IMR-90 (cell line): ENCODE data around the gene PRLR. TPM values are rescaled to one million over a fixed set of nuclear protein-coding genes. Genes with fewer than 3 reads are reported as not detected.

ENCODE experiments used
- ATAC-seq: fragments of 200-7000 bp; cut with Tn5 transposase; 2 replicates; pipeline ENCODE4 v1.9.1; 2020; ENCODE audit warnings: low read depth, mild to moderate bottlenecking, moderate library complexity
- BruUV-seq: library from RNA; stranded (reverse); fragments of 400-500 nt; replicated peaks from 2 replicates; lab custom pipeline; 2021; lab: Mats Ljungman, UMichigan
- CTCF ChIA-PET: fragments of 300-600 bp; formaldehyde crosslinking; extraction: SDS; loops from one replicate; lab custom pipeline; 2021; ENCODE audit warnings: antibody characterized with exemption; lab: Yijun Ruan, JAX
- POLR2A ChIA-PET: fragments of 300-600 bp; sonication (Branson Sonifier 250); formaldehyde crosslinking; loops from one replicate; lab custom pipeline; 2022; ENCODE audit warnings: antibody characterized with exemption; ENCODE audit not compliant: unreplicated experiment; lab: Charles Lee
- DNase-seq: peaks from one replicate; pipeline ENCODE4 v3.0.0; 2013
- H2AFZ ChIP-seq: replicated peaks from 2 replicates; pipeline ENCODE3; 2013; ENCODE audit warnings: low read length, mild to moderate bottlenecking; ENCODE audit not compliant: poor library complexity
- H2AK5ac ChIP-seq: 2 replicates; pipeline ENCODE4 v1.6.1; 2013; ENCODE audit warnings: low read depth, low read length, inconsistent platforms
- H2AK9ac ChIP-seq: replicated peaks from 2 replicates; pipeline ENCODE3; 2013; ENCODE audit warnings: mild to moderate bottlenecking, low read depth, low read length, moderate library complexity; ENCODE audit not compliant: poor library complexity
- H2BK120ac ChIP-seq: 2 replicates; pipeline ENCODE4 v1.6.1; 2013; ENCODE audit warnings: low read depth, low read length, inconsistent platforms
- H2BK15ac ChIP-seq: 3 replicates; pipeline ENCODE4 v1.6.1; 2013; ENCODE audit warnings: low read depth, low read length, inconsistent platforms
- H2BK20ac ChIP-seq: 2 replicates; pipeline ENCODE4 v1.6.1; 2013; ENCODE audit warnings: low read depth, mild to moderate bottlenecking, inconsistent platforms, low read length, moderate library complexity
- H2BK5ac ChIP-seq: 2 replicates; pipeline ENCODE4 v1.6.1; 2013; ENCODE audit warnings: mild to moderate bottlenecking, low read depth, low read length, inconsistent platforms; ENCODE audit not compliant: poor library complexity, severe bottlenecking
- H3K14ac ChIP-seq: replicated peaks from 2 replicates; pipeline ENCODE4 v1.6.1; 2013; ENCODE audit warnings: low read depth, low read length, inconsistent platforms
- H3K18ac ChIP-seq: 2 replicates; pipeline ENCODE4 v1.6.1; 2013; ENCODE audit warnings: low read depth, low read length, control low read depth
- H3K23ac ChIP-seq: 2 replicates; pipeline ENCODE4 v1.6.1; 2013; ENCODE audit warnings: low read depth, low read length, inconsistent platforms
- H3K27ac ChIP-seq: 2 replicates; pipeline ENCODE4 v1.5.1; 2013; ENCODE audit warnings: mild to moderate bottlenecking, control low read depth, low read length; ENCODE audit not compliant: insufficient read depth
- H3K27me3 ChIP-seq: 2 replicates; pipeline ENCODE4 v1.6.1; 2013; ENCODE audit warnings: low read length; ENCODE audit not compliant: control insufficient read depth, insufficient read depth
- H3K36me3 ChIP-seq: 2 replicates; pipeline ENCODE4 v1.6.1; 2013; ENCODE audit warnings: low read length, mixed read lengths; ENCODE audit not compliant: control insufficient read depth, insufficient read depth
- H3K4ac ChIP-seq: 2 replicates; pipeline ENCODE4 v1.6.1; 2013; ENCODE audit warnings: low read depth, low read length, inconsistent platforms
- H3K4me1 ChIP-seq: 2 replicates; pipeline ENCODE4 v1.6.1; 2013; ENCODE audit warnings: low read length, mixed read lengths; ENCODE audit not compliant: control insufficient read depth, insufficient read depth
- H3K4me2 ChIP-seq: 2 replicates; pipeline ENCODE4 v1.6.1; 2013; ENCODE audit warnings: low read depth, mild to moderate bottlenecking, control low read depth, low read length, moderate library complexity
- H3K4me3 ChIP-seq: 2 replicates; pipeline ENCODE4 v1.5.1; 2013; ENCODE audit warnings: low read depth, mild to moderate bottlenecking, control low read depth, low read length, moderate library complexity; ENCODE audit not compliant: insufficient read depth
- H3K56ac ChIP-seq: 2 replicates; pipeline ENCODE4 v1.6.1; 2013; ENCODE audit warnings: low read length, inconsistent platforms; ENCODE audit not compliant: insufficient read depth; ENCODE audit errors: extremely low read depth
- H3K79me1 ChIP-seq, 2 experiments: 2 replicates each; pipeline ENCODE4 v1.6.1; 2013; ENCODE audit warnings: low read length in 2 of 2, inconsistent platforms in 1 of 2, low read depth in 1 of 2
- H3K9ac ChIP-seq: 2 replicates; pipeline ENCODE4 v1.6.1; 2013; ENCODE audit warnings: low read depth, low read length, control low read depth
- H3K9me1 ChIP-seq: 2 replicates; pipeline ENCODE4 v1.6.1; 2013; ENCODE audit warnings: low read length, inconsistent platforms; ENCODE audit not compliant: insufficient read depth
- H3K9me3 ChIP-seq: 2 replicates; pipeline ENCODE4 v1.6.1; 2013; ENCODE audit warnings: low read length; ENCODE audit not compliant: control insufficient read depth, insufficient read depth
- H4K20me1 ChIP-seq: 2 replicates; pipeline ENCODE4 v1.6.1; 2013; ENCODE audit warnings: low read length, inconsistent platforms; ENCODE audit not compliant: insufficient read depth
- H4K5ac ChIP-seq: 2 replicates; pipeline ENCODE4 v1.6.1; 2013; ENCODE audit warnings: mild to moderate bottlenecking, low read depth, low read length, control low read depth
- H4K8ac ChIP-seq, 2 experiments: 2 replicates each; pipeline ENCODE4 v1.6.1; 2013; ENCODE audit warnings: low read depth in 2 of 2, low read length in 2 of 2, control low read depth in 1 of 2, inconsistent platforms in 1 of 2
- H4K91ac ChIP-seq: 2 replicates; pipeline ENCODE4 v1.6.1; 2013; ENCODE audit warnings: low read depth, low read length, inconsistent platforms; ENCODE audit not compliant: insufficient read depth
- BHLHE40 ChIP-seq: fragments of 150-350 bp; IDR thresholded peaks from 2 replicates; pipeline ENCODE4 v1.6.1; 2016; ENCODE audit warnings: mild to moderate bottlenecking, low read depth, low read length
- FOS ChIP-seq: fragments of 150-350 bp; IDR thresholded peaks from 2 replicates; pipeline ENCODE4 v1.6.1; 2016; ENCODE audit warnings: low read depth, low read length
- MAFK ChIP-seq: IDR thresholded peaks from 2 replicates; pipeline ENCODE4 v1.6.1; 2012; ENCODE audit warnings: low read depth, low read length, improper control_type of control experiment
- MAZ ChIP-seq: IDR thresholded peaks from 2 replicates; pipeline ENCODE4 v1.6.1; 2012; ENCODE audit warnings: low read depth, mild to moderate bottlenecking, low read length, improper control_type of control experiment, moderate library complexity, borderline replicate concordance
- RAD21 ChIP-seq: IDR thresholded peaks from 2 replicates; pipeline ENCODE4 v1.6.1; 2012; ENCODE audit warnings: low read length, improper control_type of control experiment
- RCOR1 ChIP-seq: IDR thresholded peaks from 2 replicates; pipeline ENCODE4 v1.6.1; 2012; ENCODE audit warnings: mild to moderate bottlenecking, low read length, improper control_type of control experiment; ENCODE audit not compliant: insufficient replicate concordance
- RFX5 ChIP-seq: IDR thresholded peaks from 2 replicates; pipeline ENCODE4 v1.8.0; 2012; ENCODE audit warnings: low read depth, mild to moderate bottlenecking, low read length, moderate library complexity
- SMC3 ChIP-seq: fragments of 150-350 bp; IDR thresholded peaks from 2 replicates; pipeline ENCODE4 v1.6.1; 2016; ENCODE audit warnings: low read depth, mild to moderate bottlenecking, antibody characterized with exemption, low read length, moderate library complexity
- WGBS, 2 experiments: methylation state at CpG; one replicate each; pipeline versions ENCODE4 v1.1.5 to v1.1.7; 2013; ENCODE audit warnings: missing lambda C conversion rate in 2 of 2; ENCODE audit not compliant: insufficient read length in 1 of 2; ENCODE audit errors: extremely low coverage in 2 of 2; 5-methylcytosine and 5-hydroxymethylcytosine counted together
- dilution Hi-C: fragments of 300-500 bp; cut with HindIII; formaldehyde crosslinking; loops from one replicate; pipeline ENCODE4 v1.14.3; 2018; ENCODE audit warnings: low sequenced_read_pairs; ENCODE audit not compliant: unreplicated experiment
- in situ Hi-C: fragments of 300-500 bp; cut with MboI; formaldehyde crosslinking; loops from 3 replicates; pipeline ENCODE4 v1.14.3; 2019; ENCODE audit warnings: low sequenced_read_pairs, inconsistent platforms, mixed read lengths
- intact Hi-C: fragments of 100-400 bp; cut with micrococcal nuclease; formaldehyde crosslinking; loops from 2 replicates; pipeline ENCODE4 v1.10.0; 2022
- polyA plus RNA-seq, 3 experiments: library from polyadenylated mRNA; depleted of rRNA; stranded (reverse); fragments of >200 nt; gene quantifications; 2 replicates each; pipeline ENCODE4 v1.2.3, GENCODE V29; 2012; ENCODE audit warnings: low replicate concordance in 1 of 3
- total RNA-seq: library from RNA; depleted of rRNA; stranded (reverse); fragments of >200 nt; gene quantifications from 2 replicates; pipeline ENCODE4 v1.2.3, GENCODE V29; 2012

Gene PRLR
- total and polyA plus RNA-seq, 2 of the 4 experiments (the other 2 are of a cell fraction) = 0.24 to 0.54 TPM

- no peak overlapping the region for H2BK20ac ChIP-seq
- H2BK5ac ChIP-seq = no peak overlapping the region
- no peak for ATAC-seq
- H3K4me3 ChIP-seq = no peak overlapping the region
- no peak overlapping the region for H3K23ac ChIP-seq
- H3K36me3 ChIP-seq = no peaks in the 10 kb centered on the region
- no peaks in the 10 kb centered on the region for H3K9me1 ChIP-seq
- no CpG with 5 or more reads among the region's 6 CpGs for WGBS, 2 experiments
- BruUV-seq = no TSS peak
- no peak for DNase-seq
- no peak overlapping the region for H2AFZ ChIP-seq
- H4K91ac ChIP-seq = no peak overlapping the region
- intact Hi-C loops = loop anchor here (10.0 kb wide), 2 partner anchors 354 to 704 kb away; no protein-coding TSS in a partner anchor
- no peak overlapping the region for H2BK15ac ChIP-seq
- ChIA-PET CTCF (no interaction called here), POLR2A (no interaction called here)
- no peak overlapping the region for H3K18ac ChIP-seq
- in situ Hi-C loops = loop anchor here (25.0 kb wide), 1 partner anchor 531 kb away; the partner anchor contains the start of gene SPEF2
- H3K27me3 ChIP-seq = peaks cover 11% of the 10 kb centered on the region
- no peak overlapping the region for H2AK9ac ChIP-seq
- no peak overlapping the region for H4K5ac ChIP-seq
- H2AK5ac ChIP-seq = no peak overlapping the region
- no peaks in the 10 kb centered on the region for H3K79me1 ChIP-seq
- H3K4ac ChIP-seq = no peak overlapping the region
- TF ChIP-seq RAD21 (no peak), SMC3 (no peak), MAFK (no peak), MAZ (no peak), BHLHE40 (no peak), RFX5 (no peak), RCOR1 (no peak), FOS (no peak)
- no peak overlapping the region for H3K9ac ChIP-seq
- no peak overlapping the region for H3K4me2 ChIP-seq
- H4K20me1 ChIP-seq = no peaks in the 10 kb centered on the region
- no peak overlapping the region for H4K8ac ChIP-seq
- no peaks in the 10 kb centered on the region for H3K4me1 ChIP-seq
- dilution Hi-C loops = no loop called here
- no peak overlapping the region for H3K14ac ChIP-seq
- H2BK120ac ChIP-seq = no peak overlapping the region
- H3K56ac ChIP-seq = no peak overlapping the region
- no peaks in the 10 kb centered on the region for H3K9me3 ChIP-seq
- no peak overlapping the region for H3K27ac ChIP-seq
These were observed 149.2 kb downstream of the PRLR start for GRCh38 chr5:35081134-35081533.
